Hepatocyte (in vitro differentiated cells): ENCODE measurements around the gene SOBP.

ENCODE experiments used
- EZH2 ChIP-seq: fragments of 200-600 bp; sonication (generic); IDR thresholded peaks from 2 replicates; pipeline ENCODE4 v1.6.1; 2016; ENCODE audit warnings: antibody characterized with exemption, mild to moderate bottlenecking, borderline replicate concordance
- EZH2phosphoT487 ChIP-seq: fragments of 200-600 bp; sonication (generic); IDR thresholded peaks from one replicate; pipeline ENCODE4 v1.6.1; 2018; ENCODE audit warnings: antibody characterized with exemption, mild to moderate bottlenecking, low read depth, moderate library complexity; ENCODE audit not compliant: unreplicated experiment, severe bottlenecking
- TF ChIP-seq, protein P1 (sequence below): fragments of 200-600 bp; sonication (generic); IDR thresholded peaks from 2 replicates; pipeline ENCODE4 v1.5.1; 2016; ENCODE audit warnings: antibody characterized with exemption, mild to moderate bottlenecking; ENCODE audit not compliant: poor library complexity

DNA sequence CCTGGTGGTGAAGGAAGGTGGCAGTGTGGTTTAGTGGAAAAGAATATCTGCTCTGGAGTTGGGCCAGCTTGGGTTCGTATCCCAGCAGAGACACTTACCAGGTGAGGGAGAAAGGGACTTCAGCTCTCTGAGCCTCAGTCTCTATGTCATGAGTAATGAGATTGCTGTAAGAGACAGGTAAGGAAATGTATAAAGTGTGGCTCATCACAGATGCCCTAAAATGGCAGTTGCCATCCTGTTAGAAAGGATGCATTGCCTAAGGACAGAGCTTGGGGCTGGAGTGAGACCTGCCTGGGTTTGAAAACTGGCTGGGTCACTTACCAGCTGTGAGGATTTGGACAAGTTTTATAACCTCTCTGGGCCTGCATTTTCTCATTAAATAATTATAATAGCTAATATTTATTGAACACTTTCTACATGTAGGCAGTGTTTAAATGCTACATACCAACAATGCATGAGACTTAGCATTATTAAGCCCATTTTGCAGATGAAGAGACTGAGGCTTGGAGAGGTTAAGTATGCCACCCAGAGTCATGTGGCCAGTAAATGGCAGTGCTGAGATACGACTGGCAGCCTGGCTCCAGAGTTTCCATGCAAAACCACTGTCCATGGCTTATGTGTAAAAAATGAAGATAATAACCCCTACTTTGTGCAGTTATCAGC lies 157.0 kb downstream of the SOBP start:
- TF ChIP-seq, protein P1, sequence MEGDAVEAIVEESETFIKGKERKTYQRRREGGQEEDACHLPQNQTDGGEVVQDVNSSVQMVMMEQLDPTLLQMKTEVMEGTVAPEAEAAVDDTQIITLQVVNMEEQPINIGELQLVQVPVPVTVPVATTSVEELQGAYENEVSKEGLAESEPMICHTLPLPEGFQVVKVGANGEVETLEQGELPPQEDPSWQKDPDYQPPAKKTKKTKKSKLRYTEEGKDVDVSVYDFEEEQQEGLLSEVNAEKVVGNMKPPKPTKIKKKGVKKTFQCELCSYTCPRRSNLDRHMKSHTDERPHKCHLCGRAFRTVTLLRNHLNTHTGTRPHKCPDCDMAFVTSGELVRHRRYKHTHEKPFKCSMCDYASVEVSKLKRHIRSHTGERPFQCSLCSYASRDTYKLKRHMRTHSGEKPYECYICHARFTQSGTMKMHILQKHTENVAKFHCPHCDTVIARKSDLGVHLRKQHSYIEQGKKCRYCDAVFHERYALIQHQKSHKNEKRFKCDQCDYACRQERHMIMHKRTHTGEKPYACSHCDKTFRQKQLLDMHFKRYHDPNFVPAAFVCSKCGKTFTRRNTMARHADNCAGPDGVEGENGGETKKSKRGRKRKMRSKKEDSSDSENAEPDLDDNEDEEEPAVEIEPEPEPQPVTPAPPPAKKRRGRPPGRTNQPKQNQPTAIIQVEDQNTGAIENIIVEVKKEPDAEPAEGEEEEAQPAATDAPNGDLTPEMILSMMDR: no peak
- TF ChIP-seq EZH2phosphoT487 (no peak), EZH2 (no peak)
